Keratinocyte (primary cell): ENCODE results near the gene RETN. TPM values are rescaled to one million over a fixed set of nuclear protein-coding genes. Genes with fewer than 3 reads are reported as not detected.
"Not testable (repeated sequence)": the region's sequence is repeated elsewhere in the genome, so short reads cannot be mapped to it uniquely, and the experiment has no call there.

Experiments
- DNase-seq: peaks from one replicate; pipeline ENCODE4 v3.0.0-alpha.2; 2011; ENCODE audit warnings: low read depth, missing footprints, low spot score
- FAIRE-seq: peaks from 2 replicates; lab custom pipeline; 2011; peaks lifted over from hg19 to GRCh38; lab: Jason Lieb, UNC
- H2AFZ ChIP-seq: 2 replicates; pipeline ENCODE4 v1.6.0; 2012; ENCODE audit warnings: low read length, control low read depth, inconsistent platforms; ENCODE audit not compliant: control insufficient read depth
- H3K27ac ChIP-seq: 2 replicates; pipeline ENCODE4 v1.5.1; 2011; ENCODE audit warnings: low read length; ENCODE audit not compliant: control insufficient read depth, insufficient read depth
- H3K27me3 ChIP-seq: 3 replicates; pipeline ENCODE4 v1.6.0; 2011; ENCODE audit warnings: low read length; ENCODE audit not compliant: control insufficient read depth, insufficient read depth; ENCODE audit errors: extremely low read depth
- H3K36me3 ChIP-seq, 2 experiments: 2 replicates in 1 of 2; 3 replicates in 1 of 2; pipeline ENCODE4 v1.5.1; 2011; ENCODE audit warnings: low read length in 2 of 2, mild to moderate bottlenecking in 1 of 2; ENCODE audit not compliant: control insufficient read depth in 2 of 2, insufficient read depth in 2 of 2; ENCODE audit errors: extremely low read depth in 1 of 2
- H3K4me1 ChIP-seq: 3 replicates; pipeline ENCODE4 v1.5.1; 2011; ENCODE audit warnings: low read length; ENCODE audit not compliant: control insufficient read depth, insufficient read depth; ENCODE audit errors: extremely low read depth
- H3K4me2 ChIP-seq: 3 replicates; pipeline ENCODE4 v1.6.0; 2011; ENCODE audit warnings: low read depth, low read length; ENCODE audit not compliant: control insufficient read depth, insufficient read depth; ENCODE audit errors: extremely low read depth
- H3K4me3 ChIP-seq, 3 experiments: fragments of 200-600 bp in 1 of 3; sonication (generic) in 1 of 3; 2 replicates in 2 of 3; 3 replicates in 1 of 3; pipeline ENCODE4 v1.5.1; 2011 to 2016; ENCODE audit warnings: low read length in 3 of 3, mild to moderate bottlenecking in 3 of 3, control low read depth in 2 of 3, inconsistent platforms in 1 of 3, low read depth in 1 of 3, mixed read lengths in 1 of 3, mixed run types in 1 of 3, moderate library complexity in 1 of 3; ENCODE audit not compliant: control insufficient read depth in 2 of 3, insufficient read depth in 2 of 3; ENCODE audit errors: extremely low read depth in 1 of 3
- H3K79me2 ChIP-seq: 2 replicates; pipeline ENCODE4 v1.6.0; 2012; ENCODE audit warnings: low read length; ENCODE audit not compliant: control insufficient read depth, insufficient read depth
- H3K9ac ChIP-seq: 3 replicates; pipeline ENCODE4 v1.6.0; 2011; ENCODE audit warnings: low read length; ENCODE audit not compliant: control insufficient read depth, insufficient read depth; ENCODE audit errors: extremely low read depth
- H3K9me1 ChIP-seq: 3 replicates; pipeline ENCODE4 v1.6.0; 2011; ENCODE audit warnings: low read length; ENCODE audit not compliant: control insufficient read depth, insufficient read depth; ENCODE audit errors: extremely low read depth
- H3K9me3 ChIP-seq: 2 replicates; pipeline ENCODE4 v1.5.1; 2012; ENCODE audit warnings: low read depth, low read length; ENCODE audit not compliant: control insufficient read depth
- H4K20me1 ChIP-seq: 3 replicates; pipeline ENCODE4 v1.6.0; 2011; ENCODE audit warnings: low read length; ENCODE audit not compliant: control insufficient read depth, insufficient read depth; ENCODE audit errors: extremely low read depth
- EZH2 ChIP-seq: IDR thresholded peaks from one replicate; pipeline ENCODE4 v1.6.1; 2012; ENCODE audit warnings: inconsistent platforms, mild to moderate bottlenecking, low read length, moderate library complexity
- dilution Hi-C: fragments of 300-500 bp; cut with MboI; formaldehyde crosslinking; loops from one replicate; pipeline ENCODE4 v1.7.0; 2020; ENCODE audit warnings: low sequenced_read_pairs; ENCODE audit not compliant: extremely low pct_ligation_motif_present
- polyA plus RNA-seq, 5 experiments: library from polyadenylated mRNA; depleted of rRNA in 3 of 5; stranded (reverse) in 3 of 5; stranded (forward) in 1 of 5; unstranded in 1 of 5; fragments of >200 nt; gene quantifications; 1 replicate in 1 of 5; 2 replicates in 3 of 5; 3 replicates in 1 of 5; pipeline versions ENCODE4 v1.2.1 to v1.2.3, GENCODE V29; 2011 to 2012; ENCODE audit warnings: missing spikeins in 2 of 5, low read depth in 1 of 5, low replicate concordance in 1 of 5
- TF ChIP-seq, protein P1 (sequence below), 3 experiments: IDR thresholded peaks in 1 of 3; conservative IDR thresholded peaks in 1 of 3; optimal IDR thresholded peaks in 1 of 3; 2 replicates in 2 of 3; 3 replicates in 1 of 3; pipeline versions ENCODE3 to v1.5.1; 2011; ENCODE audit warnings: low read length in 3 of 3, mild to moderate bottlenecking in 3 of 3, moderate library complexity in 2 of 3, control low read depth in 1 of 3, inconsistent platforms in 1 of 3; ENCODE audit not compliant: insufficient read depth in 2 of 3; ENCODE audit errors: extremely low read depth in 1 of 3

Gene RETN
- polyA plus RNA-seq, 1 donor (not counting 4 experiments of a cell fraction or from before 2014, with no cell fraction given): not detected

DNA sequence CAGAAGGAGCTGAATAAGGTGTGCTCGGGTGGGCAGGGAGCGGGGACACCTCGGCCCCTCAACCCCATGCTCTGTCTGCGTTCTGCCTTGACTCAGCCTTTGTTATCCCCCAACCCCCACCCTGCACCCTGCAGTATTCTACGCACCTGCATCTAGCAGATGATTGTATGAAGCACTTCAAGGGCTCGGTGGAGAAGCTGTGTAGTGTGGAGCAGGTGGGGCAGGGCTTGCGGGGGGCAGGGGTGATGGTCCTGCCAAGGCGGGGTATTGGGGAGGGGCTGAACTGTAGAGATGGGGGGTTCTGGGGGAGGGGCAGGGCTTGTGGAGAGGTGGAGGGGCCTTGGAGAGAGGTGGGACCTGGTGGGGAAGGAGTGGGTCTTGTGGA, 25.8 kb upstream of the RETN start:
- Histone ChIP-seq H3K27me3 (no peaks in the 10 kb centered on the region), H3K4me2 (no peak overlapping the region), H4K20me1 (no peaks in the 10 kb centered on the region), H3K4me3 (no peak overlapping the region), H2AFZ (no peak overlapping the region), H3K36me3 (peaks cover 9 to 21% of the 10 kb centered on the region in 2 experiments), H3K4me1 (no peaks in the 10 kb centered on the region), H3K9ac (no peak overlapping the region), H3K9me1 (no peaks in the 10 kb centered on the region), H3K9me3 (no peaks in the 10 kb centered on the region), H3K79me2 (peaks cover 9% of the 10 kb centered on the region), H3K27ac (no peak overlapping the region)
- FAIRE-seq (no peak), DNase-seq (no peak)
- dilution Hi-C loops: no loop called here
- TF ChIP-seq, protein P1, sequence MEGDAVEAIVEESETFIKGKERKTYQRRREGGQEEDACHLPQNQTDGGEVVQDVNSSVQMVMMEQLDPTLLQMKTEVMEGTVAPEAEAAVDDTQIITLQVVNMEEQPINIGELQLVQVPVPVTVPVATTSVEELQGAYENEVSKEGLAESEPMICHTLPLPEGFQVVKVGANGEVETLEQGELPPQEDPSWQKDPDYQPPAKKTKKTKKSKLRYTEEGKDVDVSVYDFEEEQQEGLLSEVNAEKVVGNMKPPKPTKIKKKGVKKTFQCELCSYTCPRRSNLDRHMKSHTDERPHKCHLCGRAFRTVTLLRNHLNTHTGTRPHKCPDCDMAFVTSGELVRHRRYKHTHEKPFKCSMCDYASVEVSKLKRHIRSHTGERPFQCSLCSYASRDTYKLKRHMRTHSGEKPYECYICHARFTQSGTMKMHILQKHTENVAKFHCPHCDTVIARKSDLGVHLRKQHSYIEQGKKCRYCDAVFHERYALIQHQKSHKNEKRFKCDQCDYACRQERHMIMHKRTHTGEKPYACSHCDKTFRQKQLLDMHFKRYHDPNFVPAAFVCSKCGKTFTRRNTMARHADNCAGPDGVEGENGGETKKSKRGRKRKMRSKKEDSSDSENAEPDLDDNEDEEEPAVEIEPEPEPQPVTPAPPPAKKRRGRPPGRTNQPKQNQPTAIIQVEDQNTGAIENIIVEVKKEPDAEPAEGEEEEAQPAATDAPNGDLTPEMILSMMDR (optimal IDR thresholded peaks at IDR 0.05 in 1 of 3, IDR thresholded peaks at IDR 0.05 in 1 of 3, conservative IDR thresholded peaks at IDR 0.05 in 1 of 3; ENCODE audit: extremely low read depth in 1 of 3, insufficient read depth in 2 of 3, low read length in 3 of 3): no peak
- no peak for TF ChIP-seq EZH2

GRCh38 chr19:7643629-7644549, 25.0 kb upstream of the RETN start:
- H3K9ac ChIP-seq, H3K9me1 ChIP-seq, FAIRE-seq, dilution Hi-C loops, H3K27ac ChIP-seq, H3K4me3 ChIP-seq, H3K4me1 ChIP-seq, H3K79me2 ChIP-seq, DNase-seq, H3K9me3 ChIP-seq, H4K20me1 ChIP-seq, H3K27me3 ChIP-seq, H2AFZ ChIP-seq, H3K4me2 ChIP-seq: not testable (repeated sequence)
- peaks cover 12 to 21% of the 10 kb centered on the region in 2 experiments for H3K36me3 ChIP-seq
